Common myeloid progenitor, CD34-positive (primary cell): ENCODE data around the gene MAGI2.
"Not testable (repeated sequence)": the region's sequence is repeated elsewhere in the genome, so short reads cannot be mapped to it uniquely, and the experiment has no call there.

Source experiments
- CTCF ChIA-PET: fragments of 350-600 bp; sonication (Branson Sonifier 250); formaldehyde crosslinking; loops from one replicate; lab custom pipeline; 2021; ENCODE audit warnings: antibody characterized with exemption; lab: Charles Lee
- POLR2A ChIA-PET: fragments of 350-600 bp; sonication (Branson Sonifier 250); formaldehyde crosslinking; loops from one replicate; lab custom pipeline; 2021; ENCODE audit warnings: antibody characterized with exemption; lab: Charles Lee
- DNase-seq, 3 donors: peaks; one replicate each; pipeline versions ENCODE4 v3.0.0 to v3.0.0-alpha.2; 2013
- H3K27ac ChIP-seq, 2 experiments: 1 replicate in 1 of 2; 2 replicates in 1 of 2; pipeline ENCODE4 v1.7.0; 2013; ENCODE audit warnings: inconsistent platforms in 2 of 2, low read length in 2 of 2, mild to moderate bottlenecking in 2 of 2, low read depth in 1 of 2, moderate library complexity in 1 of 2; ENCODE audit not compliant: severe bottlenecking in 2 of 2, insufficient read depth in 1 of 2, poor library complexity in 1 of 2
- H3K27me3 ChIP-seq, 5 experiments: replicated peaks in 2 of 5; 1 replicate in 3 of 5; 2 replicates in 2 of 5; pipeline versions ENCODE4 v1.6.1 to v1.7.0; 2013; ENCODE audit warnings: low read length in 4 of 5, mild to moderate bottlenecking in 2 of 5, moderate library complexity in 2 of 5, inconsistent platforms in 1 of 5; ENCODE audit not compliant: insufficient read depth in 5 of 5, control insufficient read depth in 4 of 5
- H3K36me3 ChIP-seq, 4 experiments: 1 replicate in 2 of 4; 2 replicates in 2 of 4; pipeline versions ENCODE4 v1.6.1 to v1.7.0; 2013; ENCODE audit warnings: low read length in 3 of 4, control low read depth in 1 of 4, mild to moderate bottlenecking in 1 of 4; ENCODE audit not compliant: control insufficient read depth in 4 of 4, insufficient read depth in 4 of 4
- H3K4me1 ChIP-seq, 4 experiments: 1 replicate in 3 of 4; 2 replicates in 1 of 4; pipeline versions ENCODE4 v1.6.1 to v1.7.1; 2013; ENCODE audit warnings: low read length in 3 of 4, mild to moderate bottlenecking in 3 of 4, control low read depth in 1 of 4, inconsistent platforms in 1 of 4, moderate library complexity in 1 of 4; ENCODE audit not compliant: control insufficient read depth in 4 of 4, insufficient read depth in 4 of 4; ENCODE audit errors: control extremely low read depth in 1 of 4
- H3K4me3 ChIP-seq, 7 experiments: 1 replicate in 4 of 7; 2 replicates in 3 of 7; pipeline versions ENCODE4 v1.5.1 to v1.7.0; 2013; ENCODE audit warnings: mild to moderate bottlenecking in 7 of 7, low read length in 6 of 7, moderate library complexity in 6 of 7, inconsistent platforms in 2 of 7, low read depth in 2 of 7, control low read depth in 1 of 7; ENCODE audit not compliant: insufficient read depth in 4 of 7, control insufficient read depth in 1 of 7; ENCODE audit errors: extremely low read depth in 1 of 7
- H3K9me3 ChIP-seq, 5 experiments: 1 replicate in 4 of 5; 2 replicates in 1 of 5; pipeline versions ENCODE4 v1.6.1 to v1.7.1; 2013; ENCODE audit warnings: low read length in 4 of 5, mild to moderate bottlenecking in 2 of 5, inconsistent platforms in 1 of 5, low read depth in 1 of 5, moderate library complexity in 1 of 5; ENCODE audit not compliant: control insufficient read depth in 4 of 5, insufficient read depth in 2 of 5; ENCODE audit errors: control extremely low read depth in 1 of 5
- WGBS: methylation state at CpG from one replicate; pipeline ENCODE4 v1.1.5; 2013; ENCODE audit not compliant: insufficient coverage; 5-methylcytosine and 5-hydroxymethylcytosine counted together

MAGI2 gene

DNA sequence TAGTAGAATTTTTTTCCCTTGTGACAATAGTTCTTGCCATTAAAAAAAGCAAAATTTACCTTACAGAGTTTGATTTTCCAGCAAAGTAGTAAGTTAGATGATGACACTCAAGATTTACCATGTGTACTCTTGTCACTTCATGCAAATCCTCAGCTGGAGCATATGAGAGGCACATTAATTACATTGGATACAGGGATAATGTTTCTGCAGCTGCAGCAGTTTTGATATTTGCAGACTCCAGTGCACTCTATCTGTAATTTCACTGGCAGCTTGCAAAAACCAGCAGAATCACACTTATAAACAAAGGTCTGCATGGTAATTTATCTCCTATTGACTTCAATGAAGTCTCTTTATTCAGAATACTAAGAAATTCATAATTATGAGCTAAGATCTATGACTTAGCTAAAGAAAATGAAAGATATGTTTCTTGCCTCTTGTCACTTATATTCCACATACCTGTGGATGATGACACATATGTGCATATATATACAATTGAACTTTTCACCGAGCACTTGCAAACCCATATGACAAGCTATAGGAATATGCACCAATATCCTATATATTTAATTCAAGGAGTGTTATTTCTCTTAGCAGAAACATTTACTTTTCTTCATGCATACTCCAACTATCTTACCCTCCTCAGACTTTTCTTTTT is 1124.3 kb downstream of the MAGI2 start:
- Histone ChIP-seq H3K9me3 (no peaks in the 10 kb centered on the region), H3K27ac (no peak overlapping the region), H3K4me1 (no peaks in the 10 kb centered on the region), H3K36me3 (no peaks in the 10 kb centered on the region), H3K27me3 (no peaks in the 10 kb centered on the region), H3K4me3 (no peak overlapping the region)
- ChIA-PET CTCF (no interaction called here), POLR2A (no interaction called here)
- DNase-seq = no peak
- no CpG with 5 or more reads among the region's 1 CpG for WGBS

DNA sequence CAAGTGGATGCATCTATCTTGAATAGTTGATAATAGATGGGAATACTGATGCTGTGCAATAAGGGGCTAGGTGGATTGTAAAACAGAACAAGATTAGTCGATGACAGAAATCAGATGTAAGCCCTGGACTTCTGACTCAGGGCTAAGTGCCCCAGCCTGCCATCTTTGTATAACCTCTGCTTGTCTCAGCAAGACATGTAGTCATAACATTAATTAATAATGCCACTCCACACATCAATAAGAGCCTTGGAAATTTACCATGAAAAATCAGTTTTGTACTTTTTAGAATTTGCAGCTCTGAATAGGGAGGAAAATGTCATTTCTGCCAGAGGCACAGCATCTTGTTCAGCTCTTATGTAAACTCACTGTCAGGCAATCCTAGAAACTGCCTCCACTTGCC is 1125.7 kb downstream of the MAGI2 start:
- Histone ChIP-seq H3K27ac (no peak overlapping the region), H3K4me3 (no peak overlapping the region), H3K27me3 (no peaks in the 10 kb centered on the region), H3K9me3 (no peaks in the 10 kb centered on the region), H3K36me3 (no peaks in the 10 kb centered on the region), H3K4me1 (no peaks in the 10 kb centered on the region)
- 83% methylated on average over 1 of the region's 1 CpG for WGBS
- ChIA-PET POLR2A (no interaction called here), CTCF (no interaction called here)
- no peak for DNase-seq

DNA sequence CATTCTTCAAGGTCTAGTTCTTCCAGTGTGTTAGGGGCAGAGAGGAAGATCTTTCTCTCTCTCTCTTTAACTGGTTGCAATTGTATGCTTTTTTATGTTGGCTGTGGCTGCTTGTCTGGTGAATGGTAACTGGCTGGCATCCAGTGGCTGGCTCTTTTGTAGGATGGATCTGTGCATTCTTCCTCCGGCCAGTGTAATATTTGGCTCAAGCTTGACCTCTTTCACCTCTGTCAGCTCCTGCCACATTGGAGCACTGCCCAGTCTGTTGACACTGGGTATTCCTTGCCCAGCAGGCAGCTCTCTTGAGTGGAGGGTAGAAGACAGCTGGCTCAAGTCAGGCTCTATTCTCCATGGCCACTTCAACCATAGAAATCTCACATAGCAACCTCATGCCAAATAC is 1126.6 kb downstream of the MAGI2 start:
- Histone ChIP-seq H3K27me3 (no peaks in the 10 kb centered on the region), H3K4me3 (no peak overlapping the region)
- CTCF ChIA-PET = no interaction called here

DNA sequence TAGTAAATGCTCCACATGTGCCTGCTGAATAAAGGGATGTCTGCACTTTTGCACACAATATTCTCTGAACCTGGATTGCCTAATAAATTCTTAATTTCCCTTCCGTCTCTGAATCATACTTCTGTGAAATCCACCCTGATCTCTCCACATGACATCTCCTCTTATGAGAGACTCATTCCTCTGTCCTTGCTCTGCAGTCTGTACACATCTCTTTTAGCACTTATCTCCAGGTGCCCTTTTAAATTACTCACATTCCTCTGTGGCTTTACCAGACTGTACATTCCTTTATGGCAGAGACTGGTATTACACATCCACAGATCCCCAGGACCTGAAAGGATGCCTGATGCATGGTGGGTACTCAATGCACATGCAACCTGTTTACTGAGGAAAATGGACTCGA is 1127.3 kb downstream of the MAGI2 start:
- ChIA-PET POLR2A (no interaction called here), CTCF (no interaction called here)
- DNase-seq = no peak
- Histone ChIP-seq H3K36me3 (no peaks in the 10 kb centered on the region), H3K27me3 (no peaks in the 10 kb centered on the region), H3K4me3 (no peak overlapping the region), H3K9me3 (peaks cover 0 to 2% (median 0%) of the 10 kb centered on the region in 5 experiments), H3K27ac (no peak overlapping the region), H3K4me1 (no peaks in the 10 kb centered on the region)
- 100% methylated on average over 1 of the region's 2 CpGs for WGBS

More for the DNA sequence above, 1126.6 kb downstream of the MAGI2 start:
- Histone ChIP-seq H3K27ac (no peak overlapping the region), H3K4me1 (no peaks in the 10 kb centered on the region), H3K36me3 (no peaks in the 10 kb centered on the region), H3K9me3 (peaks cover 0 to 2% (median 0%) of the 10 kb centered on the region in 5 experiments)
- no peak for DNase-seq
- WGBS = no CpG with 5 or more reads among the region's 1 CpG
- POLR2A ChIA-PET = no interaction called here

DNA sequence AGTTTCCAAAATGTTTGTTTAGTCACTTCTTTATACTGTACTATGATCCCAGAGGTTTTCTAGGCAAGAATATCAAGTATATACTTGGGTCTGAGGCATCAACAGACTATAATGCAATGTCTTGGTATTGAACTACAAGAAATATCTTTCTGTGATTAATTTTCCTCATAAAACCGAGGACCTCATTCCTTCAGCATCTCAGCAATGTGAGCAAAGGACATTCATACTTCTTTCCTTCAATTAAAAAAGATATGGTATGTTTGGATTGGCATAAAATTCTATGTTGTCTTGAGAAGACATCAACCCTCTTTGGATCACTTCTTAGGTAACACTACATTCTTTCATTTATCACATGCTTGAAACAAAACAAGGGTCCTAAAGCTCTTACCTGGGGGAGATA is 1130.3 kb downstream of the MAGI2 start:
- Histone ChIP-seq H3K4me3 (no peak overlapping the region), H3K9me3 (peaks cover 0 to 2% (median 0%) of the 10 kb centered on the region in 5 experiments), H3K4me1 (no peaks in the 10 kb centered on the region), H3K36me3 (no peaks in the 10 kb centered on the region), H3K27ac (no peak overlapping the region), H3K27me3 (no peaks in the 10 kb centered on the region)
- no peak for DNase-seq
- WGBS = no CpG with 5 or more reads among the region's 1 CpG
- ChIA-PET POLR2A (no interaction called here), CTCF (no interaction called here)

DNA sequence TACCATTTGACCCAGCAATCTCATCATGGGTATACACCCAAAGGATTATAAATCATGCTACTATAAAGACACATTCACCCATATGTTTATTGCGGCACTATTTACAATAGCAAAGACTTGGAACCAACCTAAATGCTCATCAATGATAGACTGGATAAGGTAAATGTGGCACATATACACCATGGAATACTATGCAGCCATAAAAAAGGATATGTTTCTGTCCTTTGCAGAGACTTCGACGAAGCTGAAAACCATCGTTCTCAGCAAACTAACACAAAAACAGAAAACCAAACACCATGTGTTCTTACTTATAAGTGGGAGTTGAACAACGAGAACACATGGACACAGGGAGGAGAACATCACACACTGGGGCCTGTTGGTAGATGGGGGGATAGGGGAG is 1131.2 kb downstream of the MAGI2 start:
- WGBS = no CpG with 5 or more reads among the region's 5 CpGs
- H3K4me3 ChIP-seq, H3K4me1 ChIP-seq, H3K27ac ChIP-seq, POLR2A ChIA-PET, H3K9me3 ChIP-seq, DNase-seq, H3K27me3 ChIP-seq, CTCF ChIA-PET, H3K36me3 ChIP-seq: not testable (repeated sequence)

DNA sequence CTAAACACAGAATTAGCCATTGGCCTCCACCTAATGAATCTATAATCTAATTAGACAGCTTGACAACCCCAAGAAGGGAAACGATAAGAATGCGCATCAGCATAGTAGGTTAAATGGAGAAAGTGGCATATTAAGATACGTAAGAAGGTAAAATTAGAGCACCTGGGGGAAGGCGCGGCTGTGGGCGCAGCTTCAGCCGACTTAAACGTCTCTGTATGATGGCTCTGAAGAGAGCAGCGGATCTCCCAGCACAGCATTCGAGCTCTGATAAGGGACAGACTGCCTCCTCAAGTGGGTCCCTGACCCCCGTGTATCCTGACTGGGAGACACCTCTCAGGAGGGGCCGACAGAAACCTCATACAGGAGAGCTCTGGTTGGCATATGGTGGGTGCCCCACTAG is 1136.1 kb downstream of the MAGI2 start:
- Histone ChIP-seq H3K4me1 (no peaks in the 10 kb centered on the region), H3K4me3 (no peak overlapping the region), H3K36me3 (no peaks in the 10 kb centered on the region), H3K27me3 (no peaks in the 10 kb centered on the region), H3K27ac (no peak overlapping the region), H3K9me3 (peaks cover 0 to 2% (median 0%) of the 10 kb centered on the region in 5 experiments)
- ChIA-PET POLR2A (no interaction called here), CTCF (no interaction called here)
- DNase-seq = no peak
- 97% methylated on average over 10 of the region's 12 CpGs for WGBS
